ENCODE data around the gene CFAP57. TPM values are rescaled to one million over a fixed set of nuclear protein-coding genes. Genes with fewer than 3 reads are reported as not detected.

The CFAP57 gene
- total RNA-seq, 1 donor from 2014 or later = 4.1 TPM

DNA sequence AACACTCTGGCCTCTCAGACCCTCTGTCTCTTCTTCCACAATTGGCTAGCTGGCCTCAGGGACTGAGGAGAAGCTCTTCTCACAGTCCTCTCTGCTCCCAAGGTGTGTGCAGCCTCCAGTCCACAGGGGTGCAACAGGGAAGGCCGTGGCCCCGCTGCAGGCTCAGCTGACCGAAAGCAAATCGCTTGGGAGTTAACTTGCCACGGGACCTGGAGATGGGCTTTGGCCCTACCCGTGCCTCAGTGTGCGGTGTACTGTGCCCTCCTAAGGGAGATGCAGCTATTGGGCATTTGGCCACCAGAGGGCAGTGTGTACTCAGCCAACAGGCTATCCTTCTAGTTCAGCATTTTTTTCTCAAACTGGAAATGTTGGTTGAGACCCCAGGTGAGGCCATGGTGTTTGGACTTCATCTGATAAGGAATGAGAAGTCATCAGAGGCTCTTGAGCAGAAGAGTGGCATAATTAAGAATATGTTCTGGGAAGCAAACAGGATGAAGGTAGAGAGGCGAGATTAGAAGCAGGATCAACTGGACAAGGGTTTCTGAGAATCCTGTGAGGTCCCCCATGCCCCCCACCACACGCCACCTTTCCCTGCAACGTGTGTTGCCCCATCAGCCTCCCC, 55.1 kb downstream of the CFAP57 start:
- intact Hi-C loops (cut with DNase I) = loop anchor here (10.0 kb wide), 1 partner anchor 188 kb away; no protein-coding TSS in a partner anchor

DNA sequence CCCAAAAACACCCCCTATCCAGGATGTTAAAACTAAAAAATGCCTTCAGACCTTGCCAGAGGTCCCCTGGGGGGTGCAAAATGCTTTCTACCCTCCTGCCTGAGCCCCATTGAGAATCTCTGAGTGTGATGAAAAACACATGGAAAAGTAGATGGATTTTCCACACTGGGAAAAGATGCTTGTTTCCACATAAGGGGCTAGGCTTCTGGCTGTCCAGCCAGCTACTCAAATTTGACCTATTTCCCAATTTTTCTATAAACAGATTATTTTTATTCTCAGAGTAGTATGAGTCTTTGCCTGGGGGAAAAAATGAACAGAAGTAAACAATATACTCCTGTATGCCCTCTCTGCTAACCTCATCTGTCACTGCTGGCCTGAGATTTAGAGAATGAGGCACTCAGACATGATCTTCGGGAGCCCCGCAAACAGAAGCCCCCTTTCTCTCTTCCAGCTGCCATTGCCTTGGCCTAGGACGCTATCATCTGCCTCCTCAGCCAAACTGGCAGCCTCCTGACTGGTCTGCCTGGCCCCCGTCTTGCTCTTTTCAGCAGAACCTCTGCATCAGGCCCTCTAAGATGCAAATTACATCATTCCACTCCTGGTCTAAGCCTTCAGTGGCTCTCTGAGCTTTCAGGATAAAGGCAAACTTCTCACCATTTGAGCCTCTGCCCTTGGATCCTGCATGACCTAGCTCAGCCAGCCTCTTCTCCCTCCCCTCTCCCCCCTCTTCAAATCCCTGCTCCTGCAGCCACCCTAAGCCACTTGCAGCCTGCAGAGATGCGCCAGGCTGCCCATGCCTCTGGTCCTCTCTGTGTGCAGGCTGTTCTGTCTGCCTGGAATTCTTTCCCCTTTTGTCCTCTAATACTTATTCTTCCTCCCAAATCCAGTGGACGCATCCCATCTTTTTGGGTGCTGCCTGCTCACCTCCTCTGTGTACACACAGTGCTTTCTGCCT, 58.0 kb downstream of the CFAP57 start:
- TF ChIP-seq, protein P1, sequence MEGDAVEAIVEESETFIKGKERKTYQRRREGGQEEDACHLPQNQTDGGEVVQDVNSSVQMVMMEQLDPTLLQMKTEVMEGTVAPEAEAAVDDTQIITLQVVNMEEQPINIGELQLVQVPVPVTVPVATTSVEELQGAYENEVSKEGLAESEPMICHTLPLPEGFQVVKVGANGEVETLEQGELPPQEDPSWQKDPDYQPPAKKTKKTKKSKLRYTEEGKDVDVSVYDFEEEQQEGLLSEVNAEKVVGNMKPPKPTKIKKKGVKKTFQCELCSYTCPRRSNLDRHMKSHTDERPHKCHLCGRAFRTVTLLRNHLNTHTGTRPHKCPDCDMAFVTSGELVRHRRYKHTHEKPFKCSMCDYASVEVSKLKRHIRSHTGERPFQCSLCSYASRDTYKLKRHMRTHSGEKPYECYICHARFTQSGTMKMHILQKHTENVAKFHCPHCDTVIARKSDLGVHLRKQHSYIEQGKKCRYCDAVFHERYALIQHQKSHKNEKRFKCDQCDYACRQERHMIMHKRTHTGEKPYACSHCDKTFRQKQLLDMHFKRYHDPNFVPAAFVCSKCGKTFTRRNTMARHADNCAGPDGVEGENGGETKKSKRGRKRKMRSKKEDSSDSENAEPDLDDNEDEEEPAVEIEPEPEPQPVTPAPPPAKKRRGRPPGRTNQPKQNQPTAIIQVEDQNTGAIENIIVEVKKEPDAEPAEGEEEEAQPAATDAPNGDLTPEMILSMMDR (IDR thresholded peaks at IDR 0.05) = no peak
- Histone ChIP-seq H3K4me1 (peaks cover 25% of the 10 kb centered on the region), H3K9me3 (no peaks in the 10 kb centered on the region), H3K27me3 (ENCODE audit: low read depth) (no peaks in the 10 kb centered on the region), H3K36me3 (no peaks in the 10 kb centered on the region), H3K4me3 (no peak overlapping the region), H3K27ac (peak overlapping the region; percentile 11)
- no peak for DNase-seq
- no peak for ATAC-seq
- intact Hi-C loops (cut with DNase I) = loop anchor here (10.0 kb wide), 2 partner anchors 125 to 185 kb away; partner anchors contain the start of gene CDC20

More for the DNA sequence above, 55.1 kb downstream of the CFAP57 start:
- Histone ChIP-seq H3K9me3 (no peaks in the 10 kb centered on the region), H3K27me3 (ENCODE audit: low read depth) (no peaks in the 10 kb centered on the region), H3K36me3 (no peaks in the 10 kb centered on the region), H3K4me1 (peaks cover 25% of the 10 kb centered on the region), H3K27ac (no peak overlapping the region), H3K4me3 (no peak overlapping the region)
- ATAC-seq (peak; percentile 90 to 93), DNase-seq (peak; percentile 86)
- TF ChIP-seq, protein P1 (IDR thresholded peaks at IDR 0.05) = peak; percentile 95

DNA sequence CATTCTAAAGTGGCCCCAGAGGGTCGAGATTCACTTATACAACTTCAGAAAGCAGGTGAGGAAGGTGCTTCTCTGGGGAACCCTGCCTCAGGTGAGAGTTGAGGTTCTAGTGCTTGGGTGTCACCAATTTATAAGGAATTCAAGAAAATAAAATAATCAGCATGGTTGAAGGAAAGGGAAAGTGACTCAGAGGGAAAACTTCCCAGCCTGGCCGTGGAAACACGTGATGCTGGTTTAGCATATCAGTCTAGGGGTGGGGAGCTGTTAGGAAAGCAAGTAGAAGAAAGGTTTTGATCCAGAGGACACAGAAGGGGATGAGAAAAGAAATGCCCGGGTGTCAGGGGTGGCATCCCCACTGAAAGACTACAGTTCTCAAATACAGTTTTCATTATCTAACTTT, 59.9 kb downstream of the CFAP57 start:
- Histone ChIP-seq H3K27me3 (ENCODE audit: low read depth) (no peaks in the 10 kb centered on the region), H3K36me3 (no peaks in the 10 kb centered on the region), H3K4me3 (no peak overlapping the region), H3K27ac (no peak overlapping the region), H3K9me3 (no peaks in the 10 kb centered on the region), H3K4me1 (peaks cover 23% of the 10 kb centered on the region)
- TF ChIP-seq, protein P1 (IDR thresholded peaks at IDR 0.05) = no peak
- DNase-seq (no peak), ATAC-seq (no peak)
- intact Hi-C loops (cut with DNase I) = loop anchor here (10.0 kb wide), 1 partner anchor 123 kb away; the partner anchor contains the start of gene CDC20

DNA sequence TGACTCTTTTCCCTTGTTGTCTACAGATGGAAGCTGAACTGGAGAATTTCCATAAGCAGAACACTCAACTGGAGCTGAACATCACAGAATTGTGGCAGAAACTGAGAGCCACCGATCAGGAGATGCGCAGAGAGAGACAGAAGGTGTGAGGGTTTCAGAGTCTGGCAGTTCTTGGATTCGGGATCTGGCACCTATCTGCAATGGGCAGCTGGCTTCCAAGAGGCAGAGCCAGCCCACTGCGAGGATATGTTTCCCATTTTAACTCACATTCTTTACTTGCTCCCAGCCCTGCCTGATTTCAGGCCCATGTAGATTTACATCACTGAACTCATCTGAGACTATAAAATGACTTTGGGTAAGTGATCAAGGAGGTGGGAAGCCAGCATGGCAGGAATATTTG, 60.4 kb downstream of the CFAP57 start:
- Histone ChIP-seq H3K27ac (no peak overlapping the region), H3K9me3 (no peaks in the 10 kb centered on the region), H3K27me3 (ENCODE audit: low read depth) (no peaks in the 10 kb centered on the region), H3K36me3 (no peaks in the 10 kb centered on the region), H3K4me1 (peaks cover 20% of the 10 kb centered on the region), H3K4me3 (no peak overlapping the region)
- ATAC-seq (no peak), DNase-seq (no peak)
- intact Hi-C loops (cut with DNase I) = loop anchor here (10.0 kb wide), 1 partner anchor 122 kb away; the partner anchor contains the start of gene CDC20
- TF ChIP-seq, protein P1 (IDR thresholded peaks at IDR 0.05) = no peak

DNA sequence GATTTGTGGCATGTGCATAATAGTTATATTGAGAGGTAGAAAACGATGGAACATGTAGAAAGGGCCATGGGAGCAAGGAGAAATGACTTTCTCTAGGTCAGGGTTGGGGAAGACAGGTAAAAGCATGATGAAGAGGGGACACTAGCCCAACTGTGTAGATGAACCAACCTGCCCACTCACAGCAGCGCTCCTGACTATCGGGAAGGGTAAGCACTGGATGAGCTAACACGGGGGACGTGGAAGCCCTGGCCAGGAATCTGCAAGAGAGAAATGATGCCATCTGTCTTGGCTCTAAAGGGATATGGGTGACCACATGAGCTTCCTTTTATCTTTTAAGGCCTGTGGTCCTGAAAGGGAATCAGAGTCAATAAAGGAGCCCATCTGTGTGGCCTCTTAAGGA, 61.5 kb downstream of the CFAP57 start:
- Histone ChIP-seq H3K27me3 (ENCODE audit: low read depth) (no peaks in the 10 kb centered on the region), H3K4me3 (no peak overlapping the region), H3K4me1 (peaks cover 29% of the 10 kb centered on the region), H3K36me3 (no peaks in the 10 kb centered on the region), H3K27ac (no peak overlapping the region), H3K9me3 (no peaks in the 10 kb centered on the region)
- intact Hi-C loops (cut with DNase I) = loop anchor here (10.0 kb wide), 1 partner anchor 121 kb away; the partner anchor contains the start of gene CDC20
- TF ChIP-seq, protein P1 (IDR thresholded peaks at IDR 0.05) = no peak
- ATAC-seq = no peak
- DNase-seq = no peak

Data from lower lobe of right lung (tissue), 2 donors.